Mucosa of rectum (tissue), 2 donors: ENCODE results near the gene GATAD2A.

Experiments used
- H3K27ac ChIP-seq, 2 donors: one replicate each; pipeline ENCODE4 v1.7.0; 2013; ENCODE audit warnings: inconsistent platforms in 2 of 2, low read depth in 2 of 2, low read length in 2 of 2
- H3K27me3 ChIP-seq, 2 donors: one replicate each; pipeline ENCODE4 v1.7.0; 2013; ENCODE audit warnings: low read length in 2 of 2; ENCODE audit not compliant: control insufficient read depth in 2 of 2, insufficient read depth in 2 of 2
- H3K36me3 ChIP-seq, 2 donors: one replicate each; pipeline ENCODE4 v1.7.0; 2013; ENCODE audit warnings: low read length in 2 of 2; ENCODE audit not compliant: control insufficient read depth in 2 of 2, insufficient read depth in 2 of 2
- H3K4me1 ChIP-seq, 2 donors: one replicate each; pipeline ENCODE4 v1.7.0; 2013; ENCODE audit warnings: low read length in 2 of 2, mild to moderate bottlenecking in 1 of 2; ENCODE audit not compliant: control insufficient read depth in 2 of 2, insufficient read depth in 2 of 2
- H3K4me3 ChIP-seq, 2 donors: one replicate each; pipeline ENCODE4 v1.7.0; 2013; ENCODE audit warnings: low read length in 2 of 2
- H3K9ac ChIP-seq, 2 donors: one replicate each; pipeline ENCODE4 v1.7.0; 2013; ENCODE audit warnings: low read length in 2 of 2, low read depth in 1 of 2, mild to moderate bottlenecking in 1 of 2
- H3K9me3 ChIP-seq, 2 donors: one replicate each; pipeline ENCODE4 v1.7.0; 2013; ENCODE audit warnings: low read length in 2 of 2; ENCODE audit not compliant: control insufficient read depth in 2 of 2
- donor health status: healthy.
- donor health status: Normal muscosa, but diverticular disease.

Gene GATAD2A

DNA sequence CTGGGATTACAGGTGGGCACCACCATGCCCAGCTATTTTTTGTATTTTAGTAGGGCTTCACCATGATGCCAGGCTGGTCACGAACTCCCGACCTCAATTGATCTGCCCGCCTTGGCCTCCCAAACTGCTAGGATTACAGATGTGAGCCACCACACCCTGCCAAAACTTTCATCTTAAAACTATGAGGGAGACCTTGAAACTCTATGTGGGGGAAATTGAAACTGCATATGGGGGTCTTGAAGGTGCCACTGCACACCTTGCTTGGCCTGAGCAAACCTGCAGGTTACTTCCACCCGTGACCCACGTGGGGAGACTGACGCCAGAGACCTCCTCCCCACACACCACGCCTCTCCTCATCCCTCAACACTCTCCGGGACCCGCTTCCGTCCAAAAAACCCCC is 148.2 kb downstream of the GATAD2A start:
- Histone ChIP-seq H3K9me3 (no peaks in the 10 kb centered on the region), H3K27me3 (no peaks in the 10 kb centered on the region), H3K27ac (no peak overlapping the region), H3K4me1 (no peaks in the 10 kb centered on the region), H3K36me3 (no peaks in the 10 kb centered on the region), H3K9ac (no peak overlapping the region), H3K4me3 (no peak overlapping the region)

DNA sequence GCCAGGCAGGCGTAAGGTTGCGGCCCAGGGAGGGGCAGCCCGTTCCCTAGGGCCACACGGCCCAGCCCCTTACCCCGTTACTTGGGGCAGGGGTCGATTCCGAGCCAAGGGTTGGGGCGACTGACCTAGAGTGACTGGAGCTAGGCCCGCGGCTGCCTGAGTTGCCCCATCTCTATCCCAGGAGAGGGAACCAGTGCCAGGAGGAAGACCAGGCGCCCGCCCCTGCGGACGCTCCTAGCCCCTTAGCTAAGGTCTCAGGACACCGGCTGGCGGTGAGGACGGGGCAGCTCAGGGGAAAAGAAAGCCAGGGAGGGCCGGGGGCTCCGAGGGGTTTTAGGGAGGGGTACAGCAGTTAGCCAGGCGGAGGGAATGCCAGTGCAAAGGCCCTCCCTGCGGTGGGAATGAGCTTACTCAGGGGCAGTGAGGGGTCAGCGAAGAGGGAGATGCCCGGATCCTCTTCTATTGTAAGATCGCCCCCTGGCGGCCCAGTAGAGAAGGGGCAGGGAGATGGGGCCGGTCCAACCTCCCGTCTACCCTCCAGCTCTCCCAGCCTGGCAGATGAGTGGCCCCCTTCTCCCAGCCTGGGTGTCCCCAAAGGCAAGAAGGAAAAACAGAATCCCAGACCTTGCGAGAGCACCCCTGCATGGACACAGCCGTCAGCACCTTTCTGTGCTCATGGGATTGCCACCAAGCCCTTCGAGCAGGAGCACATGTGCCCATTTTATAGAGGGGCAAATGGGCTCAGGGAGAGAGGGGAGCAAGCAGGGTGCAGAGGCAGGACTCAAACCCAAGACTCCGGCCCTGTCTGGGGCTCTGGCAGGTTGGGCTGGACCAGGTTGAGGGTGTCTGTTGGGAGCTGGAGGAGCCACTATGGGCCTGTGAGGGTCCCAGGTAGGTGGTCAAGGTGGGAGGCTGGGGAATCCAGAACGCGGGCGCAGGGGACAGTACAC is 148.9 kb downstream of the GATAD2A start:
- no peak overlapping the region for H3K9ac ChIP-seq
- no peaks in the 10 kb centered on the region for H3K9me3 ChIP-seq
- H3K36me3 ChIP-seq, result no peaks in the 10 kb centered on the region
- H3K27me3 ChIP-seq, result no peaks in the 10 kb centered on the region
- no peaks in the 10 kb centered on the region for H3K4me1 ChIP-seq
- no peak overlapping the region for H3K27ac ChIP-seq
- H3K4me3 ChIP-seq, result no peak overlapping the region

- H3K36me3 ChIP-seq, result no peaks in the 10 kb centered on the region
Measured at GRCh38 chr19:19558055-19558454, 152.6 kb downstream of the GATAD2A start.

More at GRCh38 chr19:19558055-19558454, 152.6 kb downstream of the GATAD2A start:
- Histone ChIP-seq H3K27ac (no peak overlapping the region), H3K4me1 (no peaks in the 10 kb centered on the region), H3K9me3 (no peaks in the 10 kb centered on the region), H3K9ac (no peak overlapping the region), H3K4me3 (no peak overlapping the region), H3K27me3 (no peaks in the 10 kb centered on the region)
